ENCODE measurements around the gene ARFGAP3. TPM values are rescaled to one million over a fixed set of nuclear protein-coding genes. Genes with fewer than 3 reads are reported as not detected.
A peak's percentile ranks its signal among the peaks of the same experiment; 100 is the strongest.

ARFGAP3 gene
- total and polyA plus RNA-seq, 4 donors: 37.0 to 41.0 (median 38.2) TPM

GRCh38 chr22:42833104-42833503 lies 24.0 kb downstream of the ARFGAP3 start:
- Histone ChIP-seq H3K36me3 (ENCODE audit: control insufficient read depth, insufficient read depth, low read length) (peaks cover 56% of the 10 kb centered on the region), H3K9me3 (ENCODE audit: control insufficient read depth, insufficient read depth, low read length) (no peaks in the 10 kb centered on the region), H3K27ac (ENCODE audit: low read depth, low read length) (no peak overlapping the region), H3K27me3 (ENCODE audit: control insufficient read depth, insufficient read depth, low read length) (no peaks in the 10 kb centered on the region), H3K4me1 (ENCODE audit: control insufficient read depth, insufficient read depth, low read length) (no peaks in the 10 kb centered on the region), H3K4me3 (ENCODE audit: low read depth, low read length) (no peak overlapping the region)
- no peak for DNase-seq (ENCODE audit: low read depth in 4 of 6, low spot score in 6 of 6)

GRCh38 chr22:42831712-42832111 lies 25.4 kb downstream of the ARFGAP3 start:
- no peaks in the 10 kb centered on the region for H3K4me1 ChIP-seq (ENCODE audit: control insufficient read depth, insufficient read depth, low read length)
- WGBS (ENCODE audit: insufficient coverage): 100% methylated on average over 2 of the region's 4 CpGs
- no peak for DNase-seq (ENCODE audit: low read depth in 4 of 6, low spot score in 6 of 6)

GRCh38 chr22:42830161-42830560 lies 26.9 kb downstream of the ARFGAP3 start:
- H3K4me1 ChIP-seq (ENCODE audit: control insufficient read depth, insufficient read depth, low read length): no peaks in the 10 kb centered on the region
- H3K4me3 ChIP-seq (ENCODE audit: low read depth, low read length): no peak overlapping the region
- DNase-seq (ENCODE audit: low read depth in 4 of 6, low spot score in 6 of 6): no peak
- peaks cover 47% of the 10 kb centered on the region for H3K36me3 ChIP-seq (ENCODE audit: control insufficient read depth, insufficient read depth, low read length)
- no peaks in the 10 kb centered on the region for H3K27me3 ChIP-seq (ENCODE audit: control insufficient read depth, insufficient read depth, low read length)
- H3K27ac ChIP-seq (ENCODE audit: low read depth, low read length): no peak overlapping the region
- WGBS (ENCODE audit: insufficient coverage): 100% methylated on average over 5 of the region's 5 CpGs
- no peaks in the 10 kb centered on the region for H3K9me3 ChIP-seq (ENCODE audit: control insufficient read depth, insufficient read depth, low read length)

More at GRCh38 chr22:42831712-42832111, 25.4 kb downstream of the ARFGAP3 start:
- Histone ChIP-seq H3K27ac (ENCODE audit: low read depth, low read length) (no peak overlapping the region), H3K36me3 (ENCODE audit: control insufficient read depth, insufficient read depth, low read length) (peaks cover 49% of the 10 kb centered on the region), H3K9me3 (ENCODE audit: control insufficient read depth, insufficient read depth, low read length) (no peaks in the 10 kb centered on the region), H3K4me3 (ENCODE audit: low read depth, low read length) (no peak overlapping the region), H3K27me3 (ENCODE audit: control insufficient read depth, insufficient read depth, low read length) (no peaks in the 10 kb centered on the region)

- Histone ChIP-seq H3K36me3 (ENCODE audit: control insufficient read depth, insufficient read depth, low read length) (peaks cover 54% of the 10 kb centered on the region), H3K27me3 (ENCODE audit: control insufficient read depth, insufficient read depth, low read length) (no peaks in the 10 kb centered on the region), H3K4me1 (ENCODE audit: control insufficient read depth, insufficient read depth, low read length) (no peaks in the 10 kb centered on the region), H3K9me3 (ENCODE audit: control insufficient read depth, insufficient read depth, low read length) (no peaks in the 10 kb centered on the region), H3K27ac (ENCODE audit: low read depth, low read length) (no peak overlapping the region), H3K4me3 (ENCODE audit: low read depth, low read length) (no peak overlapping the region)
- no peak for DNase-seq (ENCODE audit: low read depth in 4 of 6, low spot score in 6 of 6)
- 40% methylated on average over 1 of the region's 3 CpGs for WGBS (ENCODE audit: insufficient coverage)
These were observed 27.8 kb downstream of the ARFGAP3 start for GRCh38 chr22:42829302-42829701.

GRCh38 chr22:42825796-42826195 lies 31.3 kb downstream of the ARFGAP3 start:
- Histone ChIP-seq H3K4me3 (ENCODE audit: low read depth, low read length) (no peak overlapping the region), H3K4me1 (ENCODE audit: control insufficient read depth, insufficient read depth, low read length) (no peaks in the 10 kb centered on the region), H3K27ac (ENCODE audit: low read depth, low read length) (no peak overlapping the region), H3K27me3 (ENCODE audit: control insufficient read depth, insufficient read depth, low read length) (no peaks in the 10 kb centered on the region), H3K36me3 (ENCODE audit: control insufficient read depth, insufficient read depth, low read length) (peaks cover 44% of the 10 kb centered on the region), H3K9me3 (ENCODE audit: control insufficient read depth, insufficient read depth, low read length) (peaks cover 2% of the 10 kb centered on the region)
- no peak for DNase-seq (ENCODE audit: low read depth in 4 of 6, low spot score in 6 of 6)
- WGBS (ENCODE audit: insufficient coverage): no CpG with 5 or more reads among the region's 3 CpGs

GRCh38 chr22:42821386-42821785 lies 35.7 kb downstream of the ARFGAP3 start:
- no peak for DNase-seq (ENCODE audit: low read depth in 4 of 6, low spot score in 6 of 6)
- no peaks in the 10 kb centered on the region for H3K27me3 ChIP-seq (ENCODE audit: control insufficient read depth, insufficient read depth, low read length)
- H3K9me3 ChIP-seq (ENCODE audit: control insufficient read depth, insufficient read depth, low read length): peaks cover 2% of the 10 kb centered on the region
- WGBS (ENCODE audit: insufficient coverage): no CpG with 5 or more reads among the region's 3 CpGs
- no peak overlapping the region for H3K27ac ChIP-seq (ENCODE audit: low read depth, low read length)
- peaks cover 30% of the 10 kb centered on the region for H3K36me3 ChIP-seq (ENCODE audit: control insufficient read depth, insufficient read depth, low read length)
- no peaks in the 10 kb centered on the region for H3K4me1 ChIP-seq (ENCODE audit: control insufficient read depth, insufficient read depth, low read length)
- H3K4me3 ChIP-seq (ENCODE audit: low read depth, low read length): no peak overlapping the region

GRCh38 chr22:42820045-42820763 lies 36.9 kb downstream of the ARFGAP3 start:
- Histone ChIP-seq H3K27me3 (ENCODE audit: control insufficient read depth, insufficient read depth, low read length) (no peaks in the 10 kb centered on the region), H3K36me3 (ENCODE audit: control insufficient read depth, insufficient read depth, low read length) (peaks cover 22% of the 10 kb centered on the region), H3K27ac (ENCODE audit: low read depth, low read length) (no peak overlapping the region), H3K4me1 (ENCODE audit: control insufficient read depth, insufficient read depth, low read length) (no peaks in the 10 kb centered on the region), H3K9me3 (ENCODE audit: control insufficient read depth, insufficient read depth, low read length) (peaks cover 2% of the 10 kb centered on the region), H3K4me3 (ENCODE audit: low read depth, low read length) (no peak overlapping the region)
- 86% methylated on average over 6 of the region's 9 CpGs for WGBS (ENCODE audit: insufficient coverage)
- DNase-seq (ENCODE audit: low read depth in 4 of 6, low spot score in 6 of 6): peak in 2 of 6 donors; percentile 47 to 58

- Histone ChIP-seq H3K27ac (ENCODE audit: low read depth, low read length) (no peak overlapping the region), H3K27me3 (ENCODE audit: control insufficient read depth, insufficient read depth, low read length) (no peaks in the 10 kb centered on the region), H3K9me3 (ENCODE audit: control insufficient read depth, insufficient read depth, low read length) (peaks cover 2% of the 10 kb centered on the region), H3K36me3 (ENCODE audit: control insufficient read depth, insufficient read depth, low read length) (peaks cover 20% of the 10 kb centered on the region), H3K4me1 (ENCODE audit: control insufficient read depth, insufficient read depth, low read length) (peaks cover 2% of the 10 kb centered on the region), H3K4me3 (ENCODE audit: low read depth, low read length) (no peak overlapping the region)
- DNase-seq (ENCODE audit: low read depth in 4 of 6, low spot score in 6 of 6): no peak
- 90% methylated on average over 6 of the region's 9 CpGs for WGBS (ENCODE audit: insufficient coverage)
These were observed 37.5 kb downstream of the ARFGAP3 start for GRCh38 chr22:42819412-42820044.

- peaks cover 4% of the 10 kb centered on the region for H3K4me1 ChIP-seq (ENCODE audit: control insufficient read depth, insufficient read depth, low read length)
- no peak overlapping the region for H3K4me3 ChIP-seq (ENCODE audit: low read depth, low read length)
- H3K27ac ChIP-seq (ENCODE audit: low read depth, low read length): no peak overlapping the region
- no peaks in the 10 kb centered on the region for H3K27me3 ChIP-seq (ENCODE audit: control insufficient read depth, insufficient read depth, low read length)
- no peak for DNase-seq (ENCODE audit: low read depth in 4 of 6, low spot score in 6 of 6)
- peaks cover 19% of the 10 kb centered on the region for H3K36me3 ChIP-seq (ENCODE audit: control insufficient read depth, insufficient read depth, low read length)
- H3K9me3 ChIP-seq (ENCODE audit: control insufficient read depth, insufficient read depth, low read length): peaks cover 2% of the 10 kb centered on the region
- 40% methylated on average over 1 of the region's 3 CpGs for WGBS (ENCODE audit: insufficient coverage)
These were observed 39.5 kb downstream of the ARFGAP3 start for GRCh38 chr22:42817556-42817955.

GRCh38 chr22:42816336-42816735 lies 40.7 kb downstream of the ARFGAP3 start:
- no peak for DNase-seq (ENCODE audit: low read depth in 4 of 6, low spot score in 6 of 6)
- WGBS (ENCODE audit: insufficient coverage): no CpG with 5 or more reads among the region's 3 CpGs

More at GRCh38 chr22:42816336-42816735, 40.7 kb downstream of the ARFGAP3 start:
- no peaks in the 10 kb centered on the region for H3K27me3 ChIP-seq (ENCODE audit: control insufficient read depth, insufficient read depth, low read length)
- H3K4me1 ChIP-seq (ENCODE audit: control insufficient read depth, insufficient read depth, low read length): peaks cover 9% of the 10 kb centered on the region
- peaks cover 19% of the 10 kb centered on the region for H3K36me3 ChIP-seq (ENCODE audit: control insufficient read depth, insufficient read depth, low read length)
- no peak overlapping the region for H3K27ac ChIP-seq (ENCODE audit: low read depth, low read length)
- no peak overlapping the region for H3K4me3 ChIP-seq (ENCODE audit: low read depth, low read length)
- H3K9me3 ChIP-seq (ENCODE audit: control insufficient read depth, insufficient read depth, low read length): no peaks in the 10 kb centered on the region

All from spinal cord (tissue), 10 donors.